Naive thymus-derived CD8-positive, alpha-beta T cell (primary cell): ENCODE data around the gene LRRC71. TPM values are rescaled to one million over a fixed set of nuclear protein-coding genes. Genes with fewer than 3 reads are reported as not detected.

ENCODE experiments used
- ATAC-seq, 2 donors: fragments of 150-1000 bp; cut with Tn5 transposase in 1 of 2; sonication (Bioruptor Pico), chemical (Tn5 transposase) in 1 of 2; 1 replicate in 1 of 2; 2 replicates in 1 of 2; pipeline ENCODE4 v1.10.0; 2021; ENCODE audit warnings: mild to moderate bottlenecking in 2 of 2, moderate library complexity in 2 of 2
- POLR2A ChIA-PET: fragments of 350-600 bp; sonication (Branson Sonifier 250); formaldehyde crosslinking; loops from one replicate; lab custom pipeline; 2021; ENCODE audit warnings: antibody characterized with exemption; lab: Charles Lee
- DNase-seq, 10 donors: peaks; one replicate each; pipeline versions ENCODE4 v3.0.0 to v3.0.0-alpha.2; 2020 to 2022
- H3K27ac Mint-ChIP-seq, 10 donors: one replicate each; pipeline ENCODE4 v1.8.0; 2020 to 2022; ENCODE audit warnings: mild to moderate bottlenecking in 10 of 10, mixed read lengths in 10 of 10, moderate library complexity in 4 of 10, inconsistent platforms in 1 of 10
- H3K27me3 Mint-ChIP-seq, 5 donors: one replicate each; pipeline ENCODE4 v1.8.0; 2021 to 2022; ENCODE audit warnings: mixed read lengths in 5 of 5
- H3K36me3 Mint-ChIP-seq, 3 donors: one replicate each; pipeline ENCODE4 v1.8.0; 2020 to 2022; ENCODE audit warnings: mixed read lengths in 3 of 3, mild to moderate bottlenecking in 2 of 3, inconsistent platforms in 1 of 3
- H3K4me1 Mint-ChIP-seq, 4 donors: one replicate each; pipeline ENCODE4 v1.8.0; 2021 to 2022; ENCODE audit warnings: mixed read lengths in 4 of 4
- H3K4me3 Mint-ChIP-seq, 10 donors: one replicate each; pipeline ENCODE4 v1.8.0; 2020 to 2022; ENCODE audit warnings: mild to moderate bottlenecking in 10 of 10, mixed read lengths in 10 of 10, moderate library complexity in 6 of 10, inconsistent platforms in 1 of 10
- H3K9me3 Mint-ChIP-seq, 9 donors: one replicate each; pipeline ENCODE4 v1.8.0; 2020 to 2022; ENCODE audit warnings: mixed read lengths in 9 of 9, mild to moderate bottlenecking in 3 of 9, inconsistent platforms in 1 of 9, moderate library complexity in 1 of 9
- polyA plus RNA-seq, 3 donors: library from polyadenylated mRNA; unstranded; fragments of 300-500 nt; fragmentation: Illumina TruSeq; gene quantifications; one replicate each; pipeline ENCODE4 v1.2.3, GENCODE V29; 2021
- total RNA-seq, 8 experiments: library from RNA in 2 of 8; stranded (reverse) in 2 of 8; gene quantifications; one replicate each; pipeline ENCODE4 v1.2.3 and lab custom pipeline; 2021 to 2026

LRRC71 gene
- total and polyA plus RNA-seq, 5 experiments from 2014 or later, result not detected

GRCh38 chr1:156937883-156938282 lies 17.5 kb downstream of the LRRC71 start:
- no peak overlapping the region for H3K4me3 Mint-ChIP-seq
- H3K27ac Mint-ChIP-seq, result peak overlapping the region in 2 of 10 donors; percentile 52 to 79
- H3K9me3 Mint-ChIP-seq, result no peaks in the 10 kb centered on the region
- DNase-seq (no peak), ATAC-seq (no peak)
- peaks cover 0 to 2% (median 0%) of the 10 kb centered on the region in 5 donors for H3K27me3 Mint-ChIP-seq
- peaks cover 0 to 44% (median 12%) of the 10 kb centered on the region in 3 donors for H3K36me3 Mint-ChIP-seq
- POLR2A ChIA-PET, result no interaction called here
- peaks cover 0 to 3% (median 0%) of the 10 kb centered on the region in 4 donors for H3K4me1 Mint-ChIP-seq

GRCh38 chr1:156938813-156939212 lies 18.4 kb downstream of the LRRC71 start:
- no peaks in the 10 kb centered on the region for H3K9me3 Mint-ChIP-seq
- H3K27me3 Mint-ChIP-seq, result no peaks in the 10 kb centered on the region
- H3K4me3 Mint-ChIP-seq, result no peak overlapping the region
- no peak for ATAC-seq
- peaks cover 0 to 52% (median 12%) of the 10 kb centered on the region in 3 donors for H3K36me3 Mint-ChIP-seq
- DNase-seq, result no peak
- H3K4me1 Mint-ChIP-seq, result peaks cover 0 to 3% (median 0%) of the 10 kb centered on the region in 4 donors
- H3K27ac Mint-ChIP-seq, result no peak overlapping the region
- POLR2A ChIA-PET, result no interaction called here

- ATAC-seq, result no peak
- peaks cover 0 to 3% (median 0%) of the 10 kb centered on the region in 4 donors for H3K4me1 Mint-ChIP-seq
- DNase-seq, result no peak
- peaks cover 0 to 60% (median 17%) of the 10 kb centered on the region in 3 donors for H3K36me3 Mint-ChIP-seq
- no peaks in the 10 kb centered on the region for H3K9me3 Mint-ChIP-seq
- H3K4me3 Mint-ChIP-seq, result no peak overlapping the region
- H3K27me3 Mint-ChIP-seq, result no peaks in the 10 kb centered on the region
- POLR2A ChIA-PET, result no interaction called here
- H3K27ac Mint-ChIP-seq, result no peak overlapping the region
Measured at GRCh38 chr1:156939786-156940334, 19.4 kb downstream of the LRRC71 start.

- peaks cover 6 to 70% (median 31%) of the 10 kb centered on the region in 3 donors for H3K36me3 Mint-ChIP-seq
- H3K4me1 Mint-ChIP-seq, result peaks cover 0 to 8% (median 0%) of the 10 kb centered on the region in 4 donors
- ATAC-seq (no peak), DNase-seq (no peak)
- no peaks in the 10 kb centered on the region for H3K9me3 Mint-ChIP-seq
- POLR2A ChIA-PET, result no interaction called here
- H3K27me3 Mint-ChIP-seq, result no peaks in the 10 kb centered on the region
- no peak overlapping the region for H3K4me3 Mint-ChIP-seq
- peak overlapping the region in 1 of 10 donors; percentile 53 for H3K27ac Mint-ChIP-seq
Measured at GRCh38 chr1:156941675-156942074, 21.2 kb downstream of the LRRC71 start.

- Mint-ChIP-seq H3K4me1 (peaks cover 0 to 8% (median 0%) of the 10 kb centered on the region in 4 donors), H3K36me3 (peaks cover 6 to 75% (median 35%) of the 10 kb centered on the region in 3 donors), H3K27me3 (no peaks in the 10 kb centered on the region), H3K4me3 (no peak overlapping the region), H3K9me3 (no peaks in the 10 kb centered on the region), H3K27ac (no peak overlapping the region)
- no peak for ATAC-seq
- DNase-seq, result no peak
- POLR2A ChIA-PET, result no interaction called here
Measured at GRCh38 chr1:156942176-156942575, 21.7 kb downstream of the LRRC71 start.

- DNase-seq (no peak), ATAC-seq (no peak)
- POLR2A ChIA-PET, result no interaction called here
- no peaks in the 10 kb centered on the region for H3K27me3 Mint-ChIP-seq
- H3K27ac Mint-ChIP-seq, result peak overlapping the region in 1 of 10 donors; percentile 47
- no peak overlapping the region for H3K4me3 Mint-ChIP-seq
- H3K9me3 Mint-ChIP-seq, result no peaks in the 10 kb centered on the region
- peaks cover 0 to 8% (median 0%) of the 10 kb centered on the region in 4 donors for H3K4me1 Mint-ChIP-seq
- peaks cover 6 to 79% (median 35%) of the 10 kb centered on the region in 3 donors for H3K36me3 Mint-ChIP-seq
Measured at GRCh38 chr1:156942576-156942975, 22.1 kb downstream of the LRRC71 start.

GRCh38 chr1:156943756-156944155 lies 23.3 kb downstream of the LRRC71 start:
- H3K4me3 Mint-ChIP-seq, result no peak overlapping the region
- DNase-seq, result no peak
- POLR2A ChIA-PET, result no interaction called here
- peaks cover 6 to 86% (median 39%) of the 10 kb centered on the region in 3 donors for H3K36me3 Mint-ChIP-seq
- H3K27ac Mint-ChIP-seq, result peak overlapping the region in 2 of 10 donors; percentile 8 to 43
- H3K9me3 Mint-ChIP-seq, result no peaks in the 10 kb centered on the region
- H3K27me3 Mint-ChIP-seq, result no peaks in the 10 kb centered on the region
- no peak for ATAC-seq
- H3K4me1 Mint-ChIP-seq, result peaks cover 0 to 8% (median 0%) of the 10 kb centered on the region in 4 donors

GRCh38 chr1:156944268-156944667 lies 23.8 kb downstream of the LRRC71 start:
- peaks cover 0 to 7% (median 0%) of the 10 kb centered on the region in 4 donors for H3K4me1 Mint-ChIP-seq
- H3K4me3 Mint-ChIP-seq, result no peak overlapping the region
- ATAC-seq (no peak), DNase-seq (no peak)
- no peak overlapping the region for H3K27ac Mint-ChIP-seq
- H3K36me3 Mint-ChIP-seq, result peaks cover 6 to 84% (median 44%) of the 10 kb centered on the region in 3 donors
- H3K9me3 Mint-ChIP-seq, result no peaks in the 10 kb centered on the region
- POLR2A ChIA-PET, result no interaction called here
- H3K27me3 Mint-ChIP-seq, result no peaks in the 10 kb centered on the region

GRCh38 chr1:156944848-156945247 lies 24.4 kb downstream of the LRRC71 start:
- Mint-ChIP-seq H3K27me3 (no peaks in the 10 kb centered on the region), H3K27ac (no peak overlapping the region), H3K9me3 (no peaks in the 10 kb centered on the region), H3K36me3 (peaks cover 6 to 83% (median 49%) of the 10 kb centered on the region in 3 donors), H3K4me1 (peaks cover 0 to 7% (median 0%) of the 10 kb centered on the region in 4 donors), H3K4me3 (no peak overlapping the region)
- no peak for ATAC-seq
- POLR2A ChIA-PET, result no interaction called here
- DNase-seq, result no peak

- peaks cover 6 to 83% (median 51%) of the 10 kb centered on the region in 3 donors for H3K36me3 Mint-ChIP-seq
- H3K4me1 Mint-ChIP-seq, result peaks cover 0 to 7% (median 0%) of the 10 kb centered on the region in 4 donors
- ATAC-seq (no peak), DNase-seq (no peak)
- no peak overlapping the region for H3K4me3 Mint-ChIP-seq
- peak overlapping the region in 1 of 10 donors; percentile 72 for H3K27ac Mint-ChIP-seq
- no peaks in the 10 kb centered on the region for H3K27me3 Mint-ChIP-seq
- POLR2A ChIA-PET, result no interaction called here
- no peaks in the 10 kb centered on the region for H3K9me3 Mint-ChIP-seq
Measured at GRCh38 chr1:156945881-156946661, 25.6 kb downstream of the LRRC71 start.

GRCh38 chr1:156947127-156947526 lies 26.7 kb downstream of the LRRC71 start:
- DNase-seq (peak in 1 of 10 donors; percentile 50), ATAC-seq (no peak)
- Mint-ChIP-seq H3K27me3 (no peaks in the 10 kb centered on the region), H3K4me3 (no peak overlapping the region), H3K9me3 (no peaks in the 10 kb centered on the region), H3K27ac (no peak overlapping the region), H3K36me3 (peaks cover 6 to 86% (median 54%) of the 10 kb centered on the region in 3 donors), H3K4me1 (peaks cover 0 to 5% (median 0%) of the 10 kb centered on the region in 4 donors)
- POLR2A ChIA-PET, result no interaction called here

GRCh38 chr1:156947818-156948525 lies 27.5 kb downstream of the LRRC71 start:
- Mint-ChIP-seq H3K4me3 (no peak overlapping the region), H3K4me1 (peaks cover 0 to 5% (median 0%) of the 10 kb centered on the region in 4 donors), H3K27me3 (no peaks in the 10 kb centered on the region), H3K36me3 (peaks cover 6 to 87% (median 51%) of the 10 kb centered on the region in 3 donors), H3K9me3 (no peaks in the 10 kb centered on the region), H3K27ac (no peak overlapping the region)
- DNase-seq, result peak in 1 of 10 donors; percentile 49
- ATAC-seq, result no peak
- POLR2A ChIA-PET, result interaction anchor here (1.5 kb wide), 1 partner anchor 16 kb away, joined by 4 read pairs; no protein-coding TSS in a partner anchor
